H1 (cell line): ENCODE data around the gene TMEM121B. TPM values are rescaled to one million over a fixed set of nuclear protein-coding genes. Genes with fewer than 3 reads are reported as not detected.

Experiments
- GABPA ChIP-seq: IDR thresholded peaks from 2 replicates; pipeline ENCODE4 v1.6.1; 2011; ENCODE audit warnings: mild to moderate bottlenecking, low read length, moderate library complexity, borderline replicate concordance; ENCODE audit not compliant: insufficient read depth
- RFX5 ChIP-seq: IDR thresholded peaks from 2 replicates; pipeline ENCODE4 v1.6.1; 2011; ENCODE audit warnings: low read depth, low read length, improper control_type of control experiment, borderline replicate concordance
- polyA plus RNA-seq, 7 experiments: library from polyadenylated mRNA; depleted of rRNA in 3 of 7; stranded (reverse) in 5 of 7; unstranded in 2 of 7; fragments of >200 nt in 5 of 7; fragments of 200-250 nt in 2 of 7; gene quantifications; 1 replicate in 5 of 7; 2 replicates in 1 of 7; 4 replicates in 1 of 7; pipeline versions ENCODE4 v1.2.1 to v1.2.3, GENCODE V29; 2011 to 2013; ENCODE audit warnings: missing spikeins in 2 of 7, mixed read lengths in 2 of 7
- total RNA-seq: library from RNA; stranded (reverse); fragmentation: NEBNext Ultra II Directional; extraction: Animal tissue kit (Norgen Biotek cat#: 25700); gene quantifications from 2 replicates; pipeline ENCODE4 v1.2.1, GENCODE V29; 2021
- TF ChIP-seq, protein P1 (sequence below): fragments of 300-600 bp; sonication (generic); IDR thresholded peaks from 2 replicates; pipeline ENCODE4 v1.7.1; 2012; ENCODE audit warnings: low read length, moderate library complexity, mild to moderate bottlenecking, inconsistent platforms; ENCODE audit not compliant: insufficient replicate concordance

The TMEM121B gene
- total and polyA plus RNA-seq, 2 of the 8 experiments (the other 6 are each of a cell fraction or from before 2014, with no cell fraction given): 4.3 to 6.9 TPM

DNA sequence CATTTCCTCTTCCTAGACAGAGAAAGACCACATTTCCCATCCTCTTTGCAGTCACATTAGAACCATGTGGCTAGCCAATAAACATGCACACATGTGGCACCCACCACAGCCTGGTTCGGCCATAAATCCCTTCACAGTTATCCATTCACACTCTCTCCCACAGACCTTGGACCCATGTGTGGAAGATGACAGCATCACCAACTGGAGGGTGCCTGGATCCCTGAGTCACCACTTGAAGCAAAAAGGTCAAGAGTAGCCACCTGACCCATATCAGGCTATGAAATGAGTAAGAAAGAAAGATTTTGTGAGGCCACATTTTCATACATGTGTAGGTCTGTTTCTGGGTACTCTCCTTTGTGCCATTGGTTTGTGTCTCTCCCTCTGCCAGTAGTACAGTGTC lies 9.0 kb upstream of the TMEM121B start (continued):
- TF ChIP-seq, protein P1, sequence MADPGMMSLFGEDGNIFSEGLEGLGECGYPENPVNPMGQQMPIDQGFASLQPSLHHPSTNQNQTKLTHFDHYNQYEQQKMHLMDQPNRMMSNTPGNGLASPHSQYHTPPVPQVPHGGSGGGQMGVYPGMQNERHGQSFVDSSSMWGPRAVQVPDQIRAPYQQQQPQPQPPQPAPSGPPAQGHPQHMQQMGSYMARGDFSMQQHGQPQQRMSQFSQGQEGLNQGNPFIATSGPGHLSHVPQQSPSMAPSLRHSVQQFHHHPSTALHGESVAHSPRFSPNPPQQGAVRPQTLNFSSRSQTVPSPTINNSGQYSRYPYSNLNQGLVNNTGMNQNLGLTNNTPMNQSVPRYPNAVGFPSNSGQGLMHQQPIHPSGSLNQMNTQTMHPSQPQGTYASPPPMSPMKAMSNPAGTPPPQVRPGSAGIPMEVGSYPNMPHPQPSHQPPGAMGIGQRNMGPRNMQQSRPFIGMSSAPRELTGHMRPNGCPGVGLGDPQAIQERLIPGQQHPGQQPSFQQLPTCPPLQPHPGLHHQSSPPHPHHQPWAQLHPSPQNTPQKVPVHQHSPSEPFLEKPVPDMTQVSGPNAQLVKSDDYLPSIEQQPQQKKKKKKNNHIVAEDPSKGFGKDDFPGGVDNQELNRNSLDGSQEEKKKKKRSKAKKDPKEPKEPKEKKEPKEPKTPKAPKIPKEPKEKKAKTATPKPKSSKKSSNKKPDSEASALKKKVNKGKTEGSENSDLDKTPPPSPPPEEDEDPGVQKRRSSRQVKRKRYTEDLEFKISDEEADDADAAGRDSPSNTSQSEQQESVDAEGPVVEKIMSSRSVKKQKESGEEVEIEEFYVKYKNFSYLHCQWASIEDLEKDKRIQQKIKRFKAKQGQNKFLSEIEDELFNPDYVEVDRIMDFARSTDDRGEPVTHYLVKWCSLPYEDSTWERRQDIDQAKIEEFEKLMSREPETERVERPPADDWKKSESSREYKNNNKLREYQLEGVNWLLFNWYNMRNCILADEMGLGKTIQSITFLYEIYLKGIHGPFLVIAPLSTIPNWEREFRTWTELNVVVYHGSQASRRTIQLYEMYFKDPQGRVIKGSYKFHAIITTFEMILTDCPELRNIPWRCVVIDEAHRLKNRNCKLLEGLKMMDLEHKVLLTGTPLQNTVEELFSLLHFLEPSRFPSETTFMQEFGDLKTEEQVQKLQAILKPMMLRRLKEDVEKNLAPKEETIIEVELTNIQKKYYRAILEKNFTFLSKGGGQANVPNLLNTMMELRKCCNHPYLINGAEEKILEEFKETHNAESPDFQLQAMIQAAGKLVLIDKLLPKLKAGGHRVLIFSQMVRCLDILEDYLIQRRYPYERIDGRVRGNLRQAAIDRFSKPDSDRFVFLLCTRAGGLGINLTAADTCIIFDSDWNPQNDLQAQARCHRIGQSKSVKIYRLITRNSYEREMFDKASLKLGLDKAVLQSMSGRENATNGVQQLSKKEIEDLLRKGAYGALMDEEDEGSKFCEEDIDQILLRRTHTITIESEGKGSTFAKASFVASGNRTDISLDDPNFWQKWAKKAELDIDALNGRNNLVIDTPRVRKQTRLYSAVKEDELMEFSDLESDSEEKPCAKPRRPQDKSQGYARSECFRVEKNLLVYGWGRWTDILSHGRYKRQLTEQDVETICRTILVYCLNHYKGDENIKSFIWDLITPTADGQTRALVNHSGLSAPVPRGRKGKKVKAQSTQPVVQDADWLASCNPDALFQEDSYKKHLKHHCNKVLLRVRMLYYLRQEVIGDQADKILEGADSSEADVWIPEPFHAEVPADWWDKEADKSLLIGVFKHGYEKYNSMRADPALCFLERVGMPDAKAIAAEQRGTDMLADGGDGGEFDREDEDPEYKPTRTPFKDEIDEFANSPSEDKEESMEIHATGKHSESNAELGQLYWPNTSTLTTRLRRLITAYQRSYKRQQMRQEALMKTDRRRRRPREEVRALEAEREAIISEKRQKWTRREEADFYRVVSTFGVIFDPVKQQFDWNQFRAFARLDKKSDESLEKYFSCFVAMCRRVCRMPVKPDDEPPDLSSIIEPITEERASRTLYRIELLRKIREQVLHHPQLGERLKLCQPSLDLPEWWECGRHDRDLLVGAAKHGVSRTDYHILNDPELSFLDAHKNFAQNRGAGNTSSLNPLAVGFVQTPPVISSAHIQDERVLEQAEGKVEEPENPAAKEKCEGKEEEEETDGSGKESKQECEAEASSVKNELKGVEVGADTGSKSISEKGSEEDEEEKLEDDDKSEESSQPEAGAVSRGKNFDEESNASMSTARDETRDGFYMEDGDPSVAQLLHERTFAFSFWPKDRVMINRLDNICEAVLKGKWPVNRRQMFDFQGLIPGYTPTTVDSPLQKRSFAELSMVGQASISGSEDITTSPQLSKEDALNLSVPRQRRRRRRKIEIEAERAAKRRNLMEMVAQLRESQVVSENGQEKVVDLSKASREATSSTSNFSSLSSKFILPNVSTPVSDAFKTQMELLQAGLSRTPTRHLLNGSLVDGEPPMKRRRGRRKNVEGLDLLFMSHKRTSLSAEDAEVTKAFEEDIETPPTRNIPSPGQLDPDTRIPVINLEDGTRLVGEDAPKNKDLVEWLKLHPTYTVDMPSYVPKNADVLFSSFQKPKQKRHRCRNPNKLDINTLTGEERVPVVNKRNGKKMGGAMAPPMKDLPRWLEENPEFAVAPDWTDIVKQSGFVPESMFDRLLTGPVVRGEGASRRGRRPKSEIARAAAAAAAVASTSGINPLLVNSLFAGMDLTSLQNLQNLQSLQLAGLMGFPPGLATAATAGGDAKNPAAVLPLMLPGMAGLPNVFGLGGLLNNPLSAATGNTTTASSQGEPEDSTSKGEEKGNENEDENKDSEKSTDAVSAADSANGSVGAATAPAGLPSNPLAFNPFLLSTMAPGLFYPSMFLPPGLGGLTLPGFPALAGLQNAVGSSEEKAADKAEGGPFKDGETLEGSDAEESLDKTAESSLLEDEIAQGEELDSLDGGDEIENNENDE: no peak
- no peak for TF ChIP-seq GABPA
- TF ChIP-seq RFX5: no peak
